Activated CD8-positive, alpha-beta memory T cell treated with anti-CD3 and anti-CD28 coated beads for 4 hours (primary cell): ENCODE results near the gene ZNF423.

Source experiments
- DNase-seq, 2 donors: peaks; one replicate each; pipeline ENCODE4 v3.0.0-alpha.2; 2020; ENCODE audit warnings: low read depth in 2 of 2

The ZNF423 gene

GRCh38 chr16:49750341-49751000 lies 105.4 kb downstream of the ZNF423 start:
- DNase-seq, result no peak

- DNase-seq, result no peak
Measured at GRCh38 chr16:49749816-49750215, 106.1 kb downstream of the ZNF423 start.

GRCh38 chr16:49748322-49748721 lies 107.6 kb downstream of the ZNF423 start:
- DNase-seq, result no peak

- no peak for DNase-seq
Measured at GRCh38 chr16:49747654-49748053, 108.3 kb downstream of the ZNF423 start.

GRCh38 chr16:49746545-49746944 lies 109.4 kb downstream of the ZNF423 start:
- DNase-seq, result no peak

GRCh38 chr16:49745311-49745747 lies 110.6 kb downstream of the ZNF423 start:
- no peak for DNase-seq

GRCh38 chr16:49744244-49745220 lies 111.4 kb downstream of the ZNF423 start:
- no peak for DNase-seq

GRCh38 chr16:49743658-49744057 lies 112.3 kb downstream of the ZNF423 start:
- no peak for DNase-seq

GRCh38 chr16:49743203-49743464 lies 112.8 kb downstream of the ZNF423 start:
- no peak for DNase-seq

- no peak for DNase-seq
Measured at GRCh38 chr16:49742428-49743202, 113.3 kb downstream of the ZNF423 start.

- no peak for DNase-seq
Measured at GRCh38 chr16:49740256-49740655, 115.7 kb downstream of the ZNF423 start.

GRCh38 chr16:49739381-49739780 lies 116.5 kb downstream of the ZNF423 start:
- no peak for DNase-seq

GRCh38 chr16:49738832-49739231 lies 117.1 kb downstream of the ZNF423 start:
- no peak for DNase-seq

- DNase-seq, result no peak
Measured at GRCh38 chr16:49738001-49738400, 117.9 kb downstream of the ZNF423 start.

- no peak for DNase-seq
Measured at GRCh38 chr16:49737541-49737940, 118.4 kb downstream of the ZNF423 start.

- no peak for DNase-seq
Measured at GRCh38 chr16:49734331-49734730, 121.6 kb downstream of the ZNF423 start.

- DNase-seq, result no peak
Measured at GRCh38 chr16:49733313-49734009, 122.5 kb downstream of the ZNF423 start.

GRCh38 chr16:49731911-49732310 lies 124.0 kb downstream of the ZNF423 start:
- no peak for DNase-seq

- DNase-seq, result no peak
Measured at GRCh38 chr16:49730772-49731171, 125.1 kb downstream of the ZNF423 start.

- DNase-seq, result no peak
Measured at GRCh38 chr16:49727611-49728010, 128.3 kb downstream of the ZNF423 start.

- DNase-seq, result no peak
Measured at GRCh38 chr16:49726155-49726554, 129.8 kb downstream of the ZNF423 start.

- DNase-seq, result no peak
Measured at GRCh38 chr16:49725651-49726050, 130.3 kb downstream of the ZNF423 start.
